Adrenal gland (tissue), 5 donors: ENCODE results near the gene ANKFN1.

Experiments
- POLR2A ChIP-seq, 2 donors: fragments of 450-650 bp; IDR thresholded peaks; one replicate each; pipeline ENCODE4 v1.6.1; 2017; ENCODE audit warnings: antibody characterized with exemption in 2 of 2, mild to moderate bottlenecking in 2 of 2, moderate library complexity in 1 of 2
- TF ChIP-seq, protein P1 (sequence below), 6 experiments: fragments of 450-650 bp in 4 of 6; fragments of 200-600 bp in 2 of 6; sonication (generic) in 1 of 6; IDR thresholded peaks; 1 replicate in 5 of 6; 2 replicates in 1 of 6; pipeline versions ENCODE4 v1.5.1 to v1.8.0; 2016 to 2021; ENCODE audit warnings: antibody characterized with exemption in 6 of 6, mild to moderate bottlenecking in 2 of 6, moderate library complexity in 1 of 6
- donor health status: DM: no; HTN: no; CAD: no.

DNA sequence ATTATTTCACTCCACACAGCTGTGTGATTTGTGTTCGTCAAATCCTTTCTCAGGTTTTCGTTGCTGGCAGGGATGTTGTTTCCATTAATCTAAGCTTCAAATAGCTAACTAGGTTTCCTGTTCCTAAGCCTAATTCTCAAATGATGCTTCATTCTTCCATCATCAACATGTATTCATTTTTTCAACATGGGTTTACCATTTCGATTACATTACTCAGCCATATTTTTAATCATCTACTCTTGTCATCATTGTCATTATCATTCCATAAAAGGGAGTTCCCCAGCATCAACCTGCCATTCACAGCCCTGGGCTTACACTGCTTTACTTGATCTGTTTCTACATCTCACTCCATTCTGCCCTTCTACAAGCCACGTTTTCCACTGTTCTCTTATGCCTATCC is 33.3 kb upstream of the ANKFN1 start:
- TF ChIP-seq POLR2A (IDR thresholded peaks at IDR 0.05), result no peak
- TF ChIP-seq, protein P1, sequence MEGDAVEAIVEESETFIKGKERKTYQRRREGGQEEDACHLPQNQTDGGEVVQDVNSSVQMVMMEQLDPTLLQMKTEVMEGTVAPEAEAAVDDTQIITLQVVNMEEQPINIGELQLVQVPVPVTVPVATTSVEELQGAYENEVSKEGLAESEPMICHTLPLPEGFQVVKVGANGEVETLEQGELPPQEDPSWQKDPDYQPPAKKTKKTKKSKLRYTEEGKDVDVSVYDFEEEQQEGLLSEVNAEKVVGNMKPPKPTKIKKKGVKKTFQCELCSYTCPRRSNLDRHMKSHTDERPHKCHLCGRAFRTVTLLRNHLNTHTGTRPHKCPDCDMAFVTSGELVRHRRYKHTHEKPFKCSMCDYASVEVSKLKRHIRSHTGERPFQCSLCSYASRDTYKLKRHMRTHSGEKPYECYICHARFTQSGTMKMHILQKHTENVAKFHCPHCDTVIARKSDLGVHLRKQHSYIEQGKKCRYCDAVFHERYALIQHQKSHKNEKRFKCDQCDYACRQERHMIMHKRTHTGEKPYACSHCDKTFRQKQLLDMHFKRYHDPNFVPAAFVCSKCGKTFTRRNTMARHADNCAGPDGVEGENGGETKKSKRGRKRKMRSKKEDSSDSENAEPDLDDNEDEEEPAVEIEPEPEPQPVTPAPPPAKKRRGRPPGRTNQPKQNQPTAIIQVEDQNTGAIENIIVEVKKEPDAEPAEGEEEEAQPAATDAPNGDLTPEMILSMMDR (IDR thresholded peaks at IDR 0.05), result no peak
